ENCODE measurements around the gene JAZF1.

The JAZF1 gene

DNA sequence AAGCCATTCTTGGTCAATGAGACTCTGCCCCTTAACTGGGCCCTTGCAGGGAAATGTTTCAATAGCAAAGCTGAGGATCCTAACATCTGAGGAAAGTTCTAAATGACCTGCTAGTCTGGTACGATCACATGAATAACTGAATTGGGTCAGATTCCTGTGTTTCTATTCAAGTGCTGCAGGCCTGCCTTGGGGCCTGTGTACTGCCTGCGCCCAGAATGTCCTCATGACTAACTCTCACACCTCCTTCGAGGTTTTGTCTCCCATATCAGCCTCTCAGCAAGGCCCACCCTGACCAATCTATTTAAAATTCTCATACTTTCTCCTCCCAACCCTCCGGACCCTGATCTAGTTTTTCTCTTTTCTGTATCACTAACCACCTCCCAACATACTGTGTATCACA lies 4.4 kb downstream of the JAZF1 start:
- no peaks in the 10 kb centered on the region for H4K20me1 ChIP-seq (ENCODE audit: insufficient read depth, low read length)
- H3K9ac ChIP-seq (ENCODE audit: low read length) = no peak overlapping the region
- H3K4me3 ChIP-seq (ENCODE audit: low read depth, low read length, poor library complexity, severe bottlenecking) = no peak overlapping the region
- H2AFZ ChIP-seq (ENCODE audit: low read length) = no peak overlapping the region
- no peak for TF ChIP-seq EZH2 (IDR thresholded peaks at IDR 0.05; ENCODE audit: borderline replicate concordance, low read length)
- TF ChIP-seq, protein P1, sequence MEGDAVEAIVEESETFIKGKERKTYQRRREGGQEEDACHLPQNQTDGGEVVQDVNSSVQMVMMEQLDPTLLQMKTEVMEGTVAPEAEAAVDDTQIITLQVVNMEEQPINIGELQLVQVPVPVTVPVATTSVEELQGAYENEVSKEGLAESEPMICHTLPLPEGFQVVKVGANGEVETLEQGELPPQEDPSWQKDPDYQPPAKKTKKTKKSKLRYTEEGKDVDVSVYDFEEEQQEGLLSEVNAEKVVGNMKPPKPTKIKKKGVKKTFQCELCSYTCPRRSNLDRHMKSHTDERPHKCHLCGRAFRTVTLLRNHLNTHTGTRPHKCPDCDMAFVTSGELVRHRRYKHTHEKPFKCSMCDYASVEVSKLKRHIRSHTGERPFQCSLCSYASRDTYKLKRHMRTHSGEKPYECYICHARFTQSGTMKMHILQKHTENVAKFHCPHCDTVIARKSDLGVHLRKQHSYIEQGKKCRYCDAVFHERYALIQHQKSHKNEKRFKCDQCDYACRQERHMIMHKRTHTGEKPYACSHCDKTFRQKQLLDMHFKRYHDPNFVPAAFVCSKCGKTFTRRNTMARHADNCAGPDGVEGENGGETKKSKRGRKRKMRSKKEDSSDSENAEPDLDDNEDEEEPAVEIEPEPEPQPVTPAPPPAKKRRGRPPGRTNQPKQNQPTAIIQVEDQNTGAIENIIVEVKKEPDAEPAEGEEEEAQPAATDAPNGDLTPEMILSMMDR (IDR thresholded peaks at IDR 0.05; ENCODE audit: low read length) = no peak
- H3K27me3 ChIP-seq (ENCODE audit: insufficient read depth, low read length) = no peaks in the 10 kb centered on the region
- peak overlapping the region; percentile 2; the same call in 1 of the 2 replicates for H3K4me2 ChIP-seq (ENCODE audit: low read length)
- no peaks in the 10 kb centered on the region for H3K9me2 ChIP-seq (ENCODE audit: low read depth, low read length)
- no peaks in the 10 kb centered on the region for H3K9me3 ChIP-seq (ENCODE audit: low read length)
- peaks cover 56% of the 10 kb centered on the region for H3K4me1 ChIP-seq (ENCODE audit: insufficient read depth, low read length, severe bottlenecking)
- H3K36me3 ChIP-seq (ENCODE audit: insufficient read depth, low read length) = no peaks in the 10 kb centered on the region
- H3F3A ChIP-seq (ENCODE audit: insufficient read depth, low read length) = peaks cover 13% of the 10 kb centered on the region; the same call in 1 of the 2 replicates
- peaks cover 8% of the 10 kb centered on the region; the same call in 1 of the 2 replicates for H3K79me2 ChIP-seq (ENCODE audit: insufficient read depth, low read length)
- peak overlapping the region; percentile 64 for H3K27ac ChIP-seq (ENCODE audit: low read depth, low read length, poor library complexity, severe bottlenecking)

DNA sequence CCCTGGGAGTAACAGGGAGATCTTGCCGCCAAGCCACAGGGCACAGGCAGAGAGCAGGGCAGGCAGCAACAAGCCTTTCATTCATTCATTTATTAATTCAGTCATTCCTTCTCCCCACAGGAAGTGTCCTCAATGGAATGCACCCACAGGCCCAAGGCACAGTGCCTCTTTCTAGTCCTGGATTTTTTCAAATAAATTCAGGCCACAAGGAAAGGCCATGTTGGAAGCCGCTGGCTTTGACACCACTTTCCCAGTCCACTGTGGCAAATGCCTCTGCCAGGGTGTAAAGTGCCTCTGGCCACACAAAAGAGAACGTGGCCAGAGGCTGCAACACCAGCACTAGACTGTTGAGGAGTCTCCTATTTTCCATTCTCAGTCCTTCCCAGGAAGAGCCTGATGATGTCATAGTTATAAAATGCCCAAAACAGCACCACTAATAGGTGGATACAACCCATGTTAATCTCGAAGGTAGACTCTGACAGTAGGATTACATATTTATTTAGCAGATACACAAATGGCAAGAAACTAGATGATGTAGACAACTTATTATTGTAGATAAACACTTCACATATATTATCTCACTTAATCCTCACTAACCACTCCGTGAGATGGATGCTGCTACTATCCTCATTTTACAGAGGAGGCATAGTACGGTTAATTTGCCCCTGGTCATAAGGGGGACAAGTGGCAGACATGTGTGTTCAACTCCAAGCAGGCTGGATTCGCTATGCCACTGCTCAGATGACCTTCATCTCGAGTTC lies 5.5 kb downstream of the JAZF1 start:
- Histone ChIP-seq H4K20me1 (ENCODE audit: insufficient read depth, low read length) (no peaks in the 10 kb centered on the region), H3K36me3 (ENCODE audit: insufficient read depth, low read length) (no peaks in the 10 kb centered on the region), H3K27ac (ENCODE audit: low read depth, low read length, poor library complexity, severe bottlenecking) (peak overlapping the region; percentile 64), H3K27me3 (ENCODE audit: insufficient read depth, low read length) (no peaks in the 10 kb centered on the region), H3K9me3 (ENCODE audit: low read length) (no peaks in the 10 kb centered on the region), H3F3A (ENCODE audit: insufficient read depth, low read length) (peaks cover 13% of the 10 kb centered on the region; the same call in 1 of the 2 replicates), H3K4me1 (ENCODE audit: insufficient read depth, low read length, severe bottlenecking) (peaks cover 63% of the 10 kb centered on the region), H3K9ac (ENCODE audit: low read length) (no peak overlapping the region), H3K79me2 (ENCODE audit: insufficient read depth, low read length) (peaks cover 8% of the 10 kb centered on the region; the same call in 1 of the 2 replicates), H2AFZ (ENCODE audit: low read length) (no peak overlapping the region), H3K4me2 (ENCODE audit: low read length) (peak overlapping the region; percentile 28; the same call in 1 of the 2 replicates), H3K9me2 (ENCODE audit: low read depth, low read length) (no peaks in the 10 kb centered on the region), H3K4me3 (ENCODE audit: low read depth, low read length, poor library complexity, severe bottlenecking) (no peak overlapping the region)
- no peak for TF ChIP-seq EZH2 (IDR thresholded peaks at IDR 0.05; ENCODE audit: borderline replicate concordance, low read length)
- TF ChIP-seq, protein P1 (IDR thresholded peaks at IDR 0.05; ENCODE audit: low read length) = no peak

DNA sequence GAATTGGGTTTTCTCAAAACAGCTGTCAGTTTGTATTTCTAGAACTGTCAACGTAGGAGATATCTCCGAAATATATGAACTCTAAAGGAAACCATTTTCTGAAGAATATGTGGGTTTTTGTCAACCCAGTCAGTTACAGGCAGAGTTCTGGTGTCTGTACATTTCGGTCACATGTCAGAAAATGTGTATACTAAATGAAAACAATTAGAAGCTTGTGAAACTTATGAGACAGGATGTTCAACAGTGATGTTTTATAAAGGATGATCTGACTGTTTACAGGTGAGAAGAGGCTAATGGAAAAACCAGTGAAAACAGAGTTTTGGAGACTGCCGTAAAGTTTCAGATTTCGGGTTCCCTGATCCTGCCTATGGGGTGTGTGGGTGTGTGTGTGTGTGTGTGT lies 6.2 kb downstream of the JAZF1 start:
- TF ChIP-seq, protein P1 (IDR thresholded peaks at IDR 0.05; ENCODE audit: low read length) = no peak
- no peak for TF ChIP-seq EZH2 (IDR thresholded peaks at IDR 0.05; ENCODE audit: borderline replicate concordance, low read length)
- H3K9ac ChIP-seq (ENCODE audit: low read length) = peak overlapping the region; percentile 13; the same call in 1 of the 2 replicates
- no peak overlapping the region for H2AFZ ChIP-seq (ENCODE audit: low read length)
- peaks cover 13% of the 10 kb centered on the region; the same call in 1 of the 2 replicates for H3F3A ChIP-seq (ENCODE audit: insufficient read depth, low read length)
- H3K4me3 ChIP-seq (ENCODE audit: low read depth, low read length, poor library complexity, severe bottlenecking) = no peak overlapping the region
- no peaks in the 10 kb centered on the region for H3K27me3 ChIP-seq (ENCODE audit: insufficient read depth, low read length)
- no peaks in the 10 kb centered on the region for H3K9me2 ChIP-seq (ENCODE audit: low read depth, low read length)
- H4K20me1 ChIP-seq (ENCODE audit: insufficient read depth, low read length) = no peaks in the 10 kb centered on the region
- peak overlapping the region; percentile 64 for H3K27ac ChIP-seq (ENCODE audit: low read depth, low read length, poor library complexity, severe bottlenecking)
- peak overlapping the region; percentile 28; the same call in 1 of the 2 replicates for H3K4me2 ChIP-seq (ENCODE audit: low read length)
- no peaks in the 10 kb centered on the region for H3K36me3 ChIP-seq (ENCODE audit: insufficient read depth, low read length)
- peaks cover 8% of the 10 kb centered on the region; the same call in 1 of the 2 replicates for H3K79me2 ChIP-seq (ENCODE audit: insufficient read depth, low read length)
- no peaks in the 10 kb centered on the region for H3K9me3 ChIP-seq (ENCODE audit: low read length)
- peaks cover 69% of the 10 kb centered on the region for H3K4me1 ChIP-seq (ENCODE audit: insufficient read depth, low read length, severe bottlenecking)

Data from OCI-LY1 (cell line).